Thyroid gland (tissue), 4 donors: Measurements from ENCODE around the gene CUEDC1. TPM values are rescaled to one million over a fixed set of nuclear protein-coding genes. Genes with fewer than 3 reads are reported as not detected.
"Not testable (repeated sequence)": the region's sequence is repeated elsewhere in the genome, so short reads cannot be mapped to it uniquely, and the experiment has no call there.

Source experiments
- DNase-seq, 2 donors: peaks; one replicate each; pipeline ENCODE4 v3.0.0-alpha.2; 2019
- H3K27ac ChIP-seq, 3 donors: fragments of 200-600 bp; sonication (generic); 1 replicate in 2 of 3; 2 replicates in 1 of 3; pipeline ENCODE4 v1.5.1; 2016 to 2019; ENCODE audit warnings: mild to moderate bottlenecking in 1 of 3, moderate library complexity in 1 of 3
- H3K27me3 ChIP-seq: fragments of 200-600 bp; sonication (generic); one replicate; pipeline ENCODE4 v1.5.1; 2019
- H3K36me3 ChIP-seq, 2 donors: fragments of 200-600 bp; sonication (generic); one replicate each; pipeline ENCODE4 v1.5.1; 2016 to 2019
- H3K4me1 ChIP-seq, 2 donors: fragments of 200-600 bp; sonication (generic); one replicate each; pipeline ENCODE4 v1.5.1; 2017 to 2019
- H3K4me3 ChIP-seq, 3 donors: fragments of 200-600 bp; sonication (generic); replicated peaks in 1 of 3; 1 replicate in 2 of 3; 2 replicates in 1 of 3; pipeline ENCODE4 v1.5.1; 2016; ENCODE audit warnings: mild to moderate bottlenecking in 1 of 3
- H3K9me3 ChIP-seq: fragments of 200-600 bp; sonication (generic); one replicate; pipeline ENCODE4 v1.5.1; 2017
- POLR2A ChIP-seq, 2 donors: fragments of 450-650 bp; IDR thresholded peaks; one replicate each; pipeline ENCODE4 v1.6.1; 2017; ENCODE audit warnings: antibody characterized with exemption in 2 of 2, mild to moderate bottlenecking in 2 of 2, moderate library complexity in 1 of 2
- WGBS, 2 donors: methylation state at CpG; one replicate each; pipeline ENCODE4 v1.1.5; 2017; 5-methylcytosine and 5-hydroxymethylcytosine counted together
- intact Hi-C: fragments of 100-400 bp; cut with DNase I; formaldehyde crosslinking; loops from one replicate; pipeline ENCODE4 v1.15.1; 2023
- total RNA-seq, 4 donors: library from RNA; depleted of rRNA; stranded (reverse); fragments of >200 nt; gene quantifications; one replicate each; pipeline ENCODE4 v1.2.3, GENCODE V29; 2016
- TF ChIP-seq, protein P1 (sequence below), 6 experiments: fragments of 200-600 bp in 3 of 6; fragments of 450-650 bp in 3 of 6; sonication (generic) in 3 of 6; IDR thresholded peaks; one replicate each; pipeline ENCODE4 v1.5.1; 2016 to 2019; ENCODE audit warnings: antibody characterized with exemption in 6 of 6, mild to moderate bottlenecking in 2 of 6, inconsistent platforms in 1 of 6, moderate library complexity in 1 of 6

The CUEDC1 gene
- total RNA-seq, 4 donors from 2014 or later: 25.6 to 32.3 (median 29.9) TPM

GRCh38 chr17:57849163-57849873 lies 105.9 kb downstream of the CUEDC1 start:
- intact Hi-C loops: no loop called here
- H3K36me3 ChIP-seq: no peaks in the 10 kb centered on the region
- DNase-seq: no peak
- no peaks in the 10 kb centered on the region for H3K27me3 ChIP-seq
- H3K4me1 ChIP-seq: peaks cover 28 to 62% of the 10 kb centered on the region in 2 donors
- H3K27ac ChIP-seq: peak overlapping the region in 2 of 3 donors; percentile 59 to 92
- H3K4me3 ChIP-seq: peak overlapping the region; percentile 76 to 87 (median 87)
- WGBS, 2 donors: 17 to 20% methylated on average over 19 to 24 of the region's 27 CpGs
- TF ChIP-seq POLR2A (IDR thresholded peaks at IDR 0.05): no peak
- TF ChIP-seq, protein P1, sequence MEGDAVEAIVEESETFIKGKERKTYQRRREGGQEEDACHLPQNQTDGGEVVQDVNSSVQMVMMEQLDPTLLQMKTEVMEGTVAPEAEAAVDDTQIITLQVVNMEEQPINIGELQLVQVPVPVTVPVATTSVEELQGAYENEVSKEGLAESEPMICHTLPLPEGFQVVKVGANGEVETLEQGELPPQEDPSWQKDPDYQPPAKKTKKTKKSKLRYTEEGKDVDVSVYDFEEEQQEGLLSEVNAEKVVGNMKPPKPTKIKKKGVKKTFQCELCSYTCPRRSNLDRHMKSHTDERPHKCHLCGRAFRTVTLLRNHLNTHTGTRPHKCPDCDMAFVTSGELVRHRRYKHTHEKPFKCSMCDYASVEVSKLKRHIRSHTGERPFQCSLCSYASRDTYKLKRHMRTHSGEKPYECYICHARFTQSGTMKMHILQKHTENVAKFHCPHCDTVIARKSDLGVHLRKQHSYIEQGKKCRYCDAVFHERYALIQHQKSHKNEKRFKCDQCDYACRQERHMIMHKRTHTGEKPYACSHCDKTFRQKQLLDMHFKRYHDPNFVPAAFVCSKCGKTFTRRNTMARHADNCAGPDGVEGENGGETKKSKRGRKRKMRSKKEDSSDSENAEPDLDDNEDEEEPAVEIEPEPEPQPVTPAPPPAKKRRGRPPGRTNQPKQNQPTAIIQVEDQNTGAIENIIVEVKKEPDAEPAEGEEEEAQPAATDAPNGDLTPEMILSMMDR (IDR thresholded peaks at IDR 0.05): no peak
- H3K9me3 ChIP-seq: no peaks in the 10 kb centered on the region

DNA sequence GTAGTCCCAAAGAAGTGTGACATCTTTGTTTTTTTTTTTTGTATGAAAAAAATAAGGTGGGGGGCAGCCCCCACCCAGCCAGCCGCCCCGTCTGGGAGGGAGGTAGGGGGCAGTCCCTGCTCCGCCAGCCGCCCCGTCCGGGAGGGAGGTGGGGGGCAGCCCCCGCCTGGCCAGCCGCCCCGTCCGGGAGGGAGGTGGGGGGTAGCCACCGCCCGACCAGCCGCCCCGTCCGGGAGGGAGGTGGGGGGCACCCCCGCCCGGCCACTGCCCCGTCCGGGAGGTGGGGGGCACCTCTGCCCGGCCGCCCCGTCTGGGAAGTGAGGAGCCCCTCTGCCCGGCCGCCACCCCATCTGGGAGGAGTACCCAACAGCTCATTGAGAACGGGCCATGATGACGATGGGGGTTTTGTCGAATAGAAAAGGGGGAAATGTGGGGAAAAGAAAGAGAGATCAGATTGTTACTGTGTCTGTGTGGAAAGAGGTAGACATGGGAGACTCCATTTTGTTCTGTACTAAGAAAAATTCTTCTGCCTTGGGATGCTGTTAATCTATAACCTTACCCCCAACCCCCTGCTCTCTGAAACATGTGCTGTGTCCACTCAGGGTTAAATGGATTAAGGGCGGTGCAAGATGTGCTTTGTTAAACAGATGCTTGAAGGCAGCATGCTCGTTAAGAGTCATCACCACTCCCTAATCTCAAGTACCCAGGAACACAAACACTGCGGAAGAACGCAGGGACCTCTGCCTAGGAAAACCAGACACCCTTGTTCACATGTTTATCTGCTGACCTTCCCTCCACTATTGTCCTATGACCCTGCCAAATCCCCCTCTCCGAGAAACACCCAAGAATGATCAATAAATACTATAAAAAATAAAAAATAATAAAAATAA lies 108.9 kb downstream of the CUEDC1 start:
- H3K36me3 ChIP-seq, H3K27me3 ChIP-seq, H3K9me3 ChIP-seq, H3K4me3 ChIP-seq, intact Hi-C loops: not testable (repeated sequence)
- DNase-seq: peak; percentile 35 to 52
- Histone ChIP-seq H3K4me1 (peaks cover 28 to 38% of the 10 kb centered on the region in 2 donors), H3K27ac (peak overlapping the region; percentile 57 to 71 (median 68))
- WGBS, 2 donors: 70 to 77% methylated on average over 17 to 26 of the region's 32 CpGs
- peak in 1 of 2 donors; percentile 27 for TF ChIP-seq POLR2A (IDR thresholded peaks at IDR 0.05)

DNA sequence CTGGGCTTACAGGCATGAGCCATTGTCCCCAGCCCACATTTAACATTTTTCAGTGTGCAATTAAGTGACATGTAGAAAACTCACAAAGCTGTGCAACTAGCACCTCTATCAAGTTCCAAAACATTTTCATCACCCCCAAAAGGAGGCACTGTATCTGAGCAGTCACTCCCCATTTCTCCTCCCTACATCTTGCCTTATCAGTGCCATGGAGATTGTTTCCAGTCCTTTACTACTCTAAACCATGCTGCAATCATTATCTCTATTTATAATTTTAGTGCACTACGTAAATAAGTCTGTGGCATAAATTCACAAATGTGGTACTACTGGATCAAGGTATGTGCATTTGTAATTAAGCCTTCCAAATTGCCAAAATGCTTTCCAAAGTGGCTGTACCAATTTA lies 112.9 kb downstream of the CUEDC1 start:
- intact Hi-C loops: no loop called here
- Histone ChIP-seq H3K4me1 (peaks cover 4 to 15% of the 10 kb centered on the region in 2 donors), H3K27ac (no peak overlapping the region), H3K27me3 (no peaks in the 10 kb centered on the region), H3K9me3 (no peaks in the 10 kb centered on the region), H3K36me3 (peaks cover 18 to 28% of the 10 kb centered on the region in 2 donors), H3K4me3 (no peak overlapping the region)
- DNase-seq: no peak
- TF ChIP-seq POLR2A (IDR thresholded peaks at IDR 0.05): no peak
- TF ChIP-seq, protein P1 (IDR thresholded peaks at IDR 0.05): no peak
- 85 to 94% methylated on average over 1 of the region's 1 CpG for WGBS, 2 donors

- no peak overlapping the region for H3K27ac ChIP-seq
- peaks cover under 1 to 5% of the 10 kb centered on the region in 2 donors for H3K4me1 ChIP-seq
- H3K9me3 ChIP-seq: no peaks in the 10 kb centered on the region
- 94 to 96% methylated on average over 6 of the region's 6 CpGs for WGBS, 2 donors
- H3K4me3 ChIP-seq: no peak overlapping the region
- intact Hi-C loops: loop anchor here (10.0 kb wide), 1 partner anchor 715 kb away; no protein-coding TSS in a partner anchor
- TF ChIP-seq, protein P1 (IDR thresholded peaks at IDR 0.05): no peak
- TF ChIP-seq POLR2A (IDR thresholded peaks at IDR 0.05): no peak
- no peaks in the 10 kb centered on the region for H3K27me3 ChIP-seq
- no peak for DNase-seq
- H3K36me3 ChIP-seq: peaks cover 18 to 28% of the 10 kb centered on the region in 2 donors
These were observed 115.7 kb downstream of the CUEDC1 start for GRCh38 chr17:57839571-57839923.

DNA sequence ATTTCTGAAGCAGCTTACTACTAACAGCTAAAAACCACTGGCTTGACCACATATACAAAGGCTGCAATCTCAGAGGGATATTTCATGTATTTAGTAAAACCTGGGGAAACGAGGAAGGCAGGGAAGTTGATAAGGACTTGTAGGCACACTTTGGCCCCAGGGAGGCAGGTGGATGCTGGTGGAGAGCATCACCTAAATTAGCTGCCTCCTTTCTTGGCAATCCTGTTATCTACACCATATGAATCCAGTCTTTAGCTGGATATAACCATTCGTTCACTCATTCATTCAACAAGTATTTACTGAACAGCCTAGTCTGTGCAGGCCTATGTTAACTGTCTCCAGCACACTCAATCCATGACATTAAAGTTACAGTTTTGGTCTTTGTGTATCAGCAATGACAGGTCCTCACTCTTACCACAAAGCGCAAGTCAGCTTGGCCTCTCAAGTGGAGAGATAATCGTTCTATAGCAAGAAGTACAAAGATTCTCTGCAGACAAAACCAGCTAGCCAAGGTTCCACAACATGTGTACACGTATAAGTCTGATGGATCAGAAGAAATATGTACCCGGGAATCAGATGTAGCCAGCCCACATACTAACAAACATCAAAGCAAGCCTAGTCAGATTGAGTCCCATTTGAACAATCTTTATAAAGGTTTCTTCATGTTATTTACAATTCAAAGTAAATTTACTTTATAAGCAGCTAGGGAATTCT lies 116.2 kb downstream of the CUEDC1 start:
- peaks cover 6 to 10% of the 10 kb centered on the region in 2 donors for H3K4me1 ChIP-seq
- no peak for TF ChIP-seq POLR2A (IDR thresholded peaks at IDR 0.05)
- TF ChIP-seq, protein P1 (IDR thresholded peaks at IDR 0.05): no peak
- DNase-seq: no peak
- H3K36me3 ChIP-seq: peaks cover 18 to 28% of the 10 kb centered on the region in 2 donors
- H3K4me3 ChIP-seq: no peak overlapping the region
- intact Hi-C loops: loop anchor here (10.0 kb wide), 1 partner anchor 714 kb away; no protein-coding TSS in a partner anchor
- whole genome bisulfite sequencing, 2 donors: 86 to 92% methylated on average over 6 of the region's 6 CpGs
- no peaks in the 10 kb centered on the region for H3K27me3 ChIP-seq
- H3K27ac ChIP-seq: no peak overlapping the region
- no peaks in the 10 kb centered on the region for H3K9me3 ChIP-seq
